ENCODE results near the gene ANAPC2. TPM values are rescaled to one million over a fixed set of nuclear protein-coding genes. Genes with fewer than 3 reads are reported as not detected.
A peak's percentile ranks its signal among the peaks of the same experiment; 100 is the strongest.

ANAPC2 gene
- total RNA-seq, 1 experiment from 2014 or later, result 9.0 TPM

- in situ Hi-C loops (cut with HindIII; ENCODE audit: low pct_unique_long_range_greater_than_20kb, low sequenced_read_pairs), result no loop called here
- no peak for DNase-seq (ENCODE audit: low read depth, low spot score)
Measured at GRCh38 chr9:137228506-137228967, 40.2 kb upstream of the ANAPC2 start.

- no peak for DNase-seq (ENCODE audit: low read depth, low spot score)
- in situ Hi-C loops (cut with HindIII; ENCODE audit: low pct_unique_long_range_greater_than_20kb, low sequenced_read_pairs), result no loop called here
Measured at GRCh38 chr9:137227853-137228505, 39.6 kb upstream of the ANAPC2 start.

- in situ Hi-C loops (cut with HindIII; ENCODE audit: low pct_unique_long_range_greater_than_20kb, low sequenced_read_pairs), result no loop called here
- peak; percentile 78 for DNase-seq (ENCODE audit: low read depth, low spot score)
Measured at GRCh38 chr9:137227054-137227852, 38.9 kb upstream of the ANAPC2 start, which contains the start of gene RNF224. TSS of gene RNF224 (plus strand) at chr9:137227502. CDS start at chr9:137228336, 834 bp downstream.

DNA sequence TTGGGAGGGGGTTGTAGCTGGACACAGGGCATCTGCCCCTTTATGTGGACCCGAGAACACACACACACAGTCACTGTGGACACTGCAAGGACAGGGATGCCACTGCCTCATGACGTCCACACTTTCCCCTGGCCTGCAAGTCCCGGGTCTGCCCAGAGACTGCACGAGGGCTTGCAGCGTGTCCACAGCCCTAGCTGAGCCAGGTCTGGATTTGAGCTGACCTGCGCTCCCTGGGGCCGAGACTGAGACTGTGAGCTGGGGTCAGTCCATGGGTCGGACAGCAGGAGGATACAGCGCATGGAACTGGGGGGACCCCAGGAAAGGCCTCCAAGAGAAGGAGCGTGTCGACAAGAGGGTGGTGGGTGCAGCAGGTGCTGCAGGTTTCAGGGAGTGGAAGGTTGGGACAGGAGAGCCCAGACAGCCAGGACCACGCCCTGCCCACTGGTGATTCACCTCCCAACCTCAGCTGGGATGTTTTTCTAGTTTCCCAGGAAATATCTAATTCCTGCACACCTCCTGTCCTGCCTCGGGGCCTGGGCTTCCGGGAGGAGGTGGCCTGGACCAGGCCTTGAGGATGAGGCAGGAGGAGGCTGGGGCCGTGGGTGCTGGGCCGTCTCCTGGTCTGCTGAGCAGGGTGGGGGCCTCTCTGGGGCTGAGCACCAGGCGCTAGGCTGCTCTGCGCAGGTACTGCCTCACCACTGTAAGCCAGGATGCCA, 38.1 kb upstream of the ANAPC2 start:
- in situ Hi-C loops (cut with HindIII; ENCODE audit: low pct_unique_long_range_greater_than_20kb, low sequenced_read_pairs), result no loop called here

GRCh38 chr9:137225699-137226331, 37.5 kb upstream of the ANAPC2 start:
- no peak for DNase-seq (ENCODE audit: low read depth, low spot score)
- in situ Hi-C loops (cut with HindIII; ENCODE audit: low pct_unique_long_range_greater_than_20kb, low sequenced_read_pairs), result no loop called here

More for the DNA sequence above, 38.1 kb upstream of the ANAPC2 start:
- no peak for DNase-seq (ENCODE audit: low read depth, low spot score)

DNA sequence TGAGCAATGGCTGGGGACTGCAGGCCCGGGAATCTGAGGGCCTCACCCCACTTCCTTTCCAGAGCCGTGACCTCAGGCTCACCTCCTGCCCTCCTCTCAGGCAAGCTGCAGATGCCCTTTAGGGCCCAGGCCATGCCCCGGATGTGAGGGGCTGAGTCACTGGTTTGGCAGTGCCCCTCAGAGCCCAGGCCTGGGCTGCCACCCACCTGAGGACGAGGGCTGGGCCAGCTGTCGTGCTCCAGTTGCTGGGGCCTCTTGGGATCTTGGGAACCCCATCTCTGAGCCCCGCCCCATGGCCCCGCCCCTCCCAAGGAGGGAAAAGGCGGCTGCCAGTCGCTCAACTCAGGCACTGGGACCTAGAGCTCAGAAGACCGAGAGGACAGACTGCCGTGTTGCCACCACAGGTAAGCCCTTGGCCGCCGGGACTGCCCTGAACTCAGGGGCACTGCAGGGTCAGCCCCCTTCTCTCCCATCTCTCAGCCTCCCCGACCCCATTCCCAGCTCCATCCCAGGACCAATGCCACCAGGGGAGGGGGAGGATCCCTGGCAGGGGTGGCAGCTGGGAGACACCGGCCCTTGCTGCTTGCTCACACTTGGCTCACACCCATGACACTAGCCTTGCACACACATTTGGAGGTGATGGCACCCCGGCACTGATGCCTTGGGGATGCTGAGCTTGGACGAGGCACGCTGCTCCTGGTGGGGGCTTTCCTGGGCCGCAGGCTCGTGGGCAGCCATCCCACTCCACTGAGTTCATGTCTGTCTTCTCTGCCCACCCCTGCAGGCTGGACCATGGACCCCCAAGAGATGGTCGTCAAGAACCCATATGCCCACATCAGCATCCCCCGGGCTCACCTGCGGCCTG, 36.7 kb upstream of the ANAPC2 start, which contains the start of gene CYSRT1:
TSS of gene CYSRT1 (plus strand) at position 345 of the 865 bp plus-strand sequence. CDS start at position 793, 448 bp downstream.
- DNase-seq (ENCODE audit: low read depth, low spot score), result no peak
- in situ Hi-C loops (cut with HindIII; ENCODE audit: low pct_unique_long_range_greater_than_20kb, low sequenced_read_pairs), result no loop called here

- DNase-seq (ENCODE audit: low read depth, low spot score), result peak; percentile 98
- in situ Hi-C loops (cut with HindIII; ENCODE audit: low pct_unique_long_range_greater_than_20kb, low sequenced_read_pairs), result no loop called here
Measured at GRCh38 chr9:137223078-137223970, 35.0 kb upstream of the ANAPC2 start.

GRCh38 chr9:137222190-137223077, 34.1 kb upstream of the ANAPC2 start, which contains the start of gene RNF208:
TSS of gene RNF208 (minus strand) at chr9:137222240. CDS start at chr9:137221212, 1,028 bp downstream.
- in situ Hi-C loops (cut with HindIII; ENCODE audit: low pct_unique_long_range_greater_than_20kb, low sequenced_read_pairs), result no loop called here
- no peak for DNase-seq (ENCODE audit: low read depth, low spot score)

- DNase-seq (ENCODE audit: low read depth, low spot score), result no peak
- in situ Hi-C loops (cut with HindIII; ENCODE audit: low pct_unique_long_range_greater_than_20kb, low sequenced_read_pairs), result no loop called here
Measured at GRCh38 chr9:137221506-137222111, 33.2 kb upstream of the ANAPC2 start.

DNA sequence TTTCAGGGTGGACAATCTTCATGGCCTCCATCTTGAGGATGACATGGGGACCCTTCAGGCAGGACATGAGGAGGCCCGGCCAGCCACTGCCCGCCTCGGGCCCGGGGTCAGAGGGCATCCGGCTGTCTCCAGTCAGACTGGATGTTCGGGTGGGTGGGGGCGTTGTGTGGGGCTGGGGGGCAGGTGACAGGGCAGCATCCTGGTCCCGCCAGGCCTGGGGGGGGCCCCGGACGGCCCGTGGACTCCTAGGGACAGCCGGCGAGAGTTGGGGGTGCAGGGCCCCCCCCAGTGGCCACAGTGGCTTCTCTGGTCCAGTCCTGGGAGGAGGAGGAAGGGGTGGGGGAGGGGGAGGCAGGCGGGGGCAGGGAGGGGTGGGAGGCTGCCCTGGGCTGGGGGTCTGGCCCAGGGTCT, 32.7 kb upstream of the ANAPC2 start:
- in situ Hi-C loops (cut with HindIII; ENCODE audit: low pct_unique_long_range_greater_than_20kb, low sequenced_read_pairs), result no loop called here
- no peak for DNase-seq (ENCODE audit: low read depth, low spot score)

GRCh38 chr9:137220317-137221094, 32.1 kb upstream of the ANAPC2 start:
- in situ Hi-C loops (cut with HindIII; ENCODE audit: low pct_unique_long_range_greater_than_20kb, low sequenced_read_pairs), result no loop called here
- DNase-seq (ENCODE audit: low read depth, low spot score), result no peak

DNA sequence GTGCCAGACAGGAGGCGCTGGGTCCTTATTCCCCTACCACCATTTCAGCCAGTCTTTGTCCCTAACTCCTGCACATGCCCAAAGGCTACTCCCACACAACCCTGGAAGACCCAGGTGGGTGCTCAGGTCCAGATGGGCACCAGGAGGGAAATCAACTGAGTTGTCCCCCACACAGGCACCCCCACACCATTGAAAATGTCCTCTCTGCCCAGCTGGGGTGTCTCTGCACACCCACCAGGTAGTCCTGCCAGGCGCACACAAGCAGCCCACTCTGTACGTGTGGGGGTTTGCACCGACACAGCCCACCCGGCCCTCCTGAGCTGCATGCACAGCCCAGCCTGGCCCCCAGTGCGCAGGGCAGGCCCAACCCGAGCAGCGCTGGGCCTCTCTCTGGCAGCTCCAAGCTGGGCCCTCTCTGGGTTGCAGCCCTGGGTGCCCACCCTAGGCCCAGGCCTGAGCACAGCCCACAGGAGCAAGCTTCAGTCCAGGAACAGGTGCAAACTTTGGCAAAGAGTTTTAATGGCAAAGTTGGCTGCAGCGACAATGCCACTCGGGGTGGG, 31.5 kb upstream of the ANAPC2 start:
- no peak for DNase-seq (ENCODE audit: low read depth, low spot score)
- in situ Hi-C loops (cut with HindIII; ENCODE audit: low pct_unique_long_range_greater_than_20kb, low sequenced_read_pairs), result no loop called here

DNA sequence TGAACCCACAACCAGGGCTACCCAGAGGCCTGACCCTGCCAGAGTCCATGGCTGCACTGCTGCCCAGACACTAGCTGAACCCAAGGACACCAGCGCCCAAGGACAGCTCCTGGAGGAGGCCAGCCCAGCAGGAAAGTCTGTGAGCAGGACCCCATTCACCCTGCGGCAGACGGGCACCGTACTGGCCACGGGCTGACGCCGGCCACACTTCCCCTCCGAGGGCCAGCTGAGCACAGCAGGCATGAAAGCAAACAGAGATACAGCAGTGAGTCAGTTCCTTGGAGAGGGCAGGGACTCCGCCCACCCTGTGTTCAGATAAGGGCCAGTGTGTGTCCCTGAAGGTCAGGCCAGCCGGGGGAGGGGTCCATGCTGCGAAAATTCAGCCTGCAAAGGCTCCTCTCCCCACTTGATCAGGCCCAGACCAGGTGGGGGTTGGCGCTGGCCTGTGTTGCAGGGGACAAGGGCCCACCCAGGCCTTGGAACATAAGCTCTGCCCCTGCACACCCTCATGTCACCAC, 30.5 kb upstream of the ANAPC2 start:
- no peak for DNase-seq (ENCODE audit: low read depth, low spot score)
- in situ Hi-C loops (cut with HindIII; ENCODE audit: low pct_unique_long_range_greater_than_20kb, low sequenced_read_pairs), result no loop called here
